Measurements from ENCODE around the gene FILIP1.

GRCh38 chr6:75257343-75258087 is 236.1 kb downstream of the FILIP1 start:
- TF ChIP-seq POLR2AphosphoS5 (IDR thresholded peaks at IDR 0.05; ENCODE audit: low read depth) (no peak), CTCF (IDR thresholded peaks at IDR 0.05; ENCODE audit: insufficient read depth, low read length) (no peak), GABPA (IDR thresholded peaks at IDR 0.05; ENCODE audit: low read depth) (no peak)

Data from HL-60 (cell line).